ENCODE results near the gene UGGT2. TPM values are rescaled to one million over a fixed set of nuclear protein-coding genes. Genes with fewer than 3 reads are reported as not detected.

Gene UGGT2
- total RNA-seq, 4 donors from 2014 or later = 8.7 to 21.5 (median 13.6) TPM

- TF ChIP-seq CTCF (IDR thresholded peaks at IDR 0.05) (no peak), POLR2A (IDR thresholded peaks at IDR 0.05) (no peak)
- no peak overlapping the region for H3K4me3 ChIP-seq (ENCODE audit: low read depth, poor library complexity, severe bottlenecking)
- intact Hi-C loops (cut with DNase I; ENCODE audit: low total_unique reads) = no loop called here
- 68 to 69% methylated on average over 3 of the region's 3 CpGs for WGBS, 2 donors
- no peak for DNase-seq (ENCODE audit: low spot score in 2 of 2)
Measured at GRCh38 chr13:95926231-95926630, 127.0 kb downstream of the UGGT2 start.

DNA sequence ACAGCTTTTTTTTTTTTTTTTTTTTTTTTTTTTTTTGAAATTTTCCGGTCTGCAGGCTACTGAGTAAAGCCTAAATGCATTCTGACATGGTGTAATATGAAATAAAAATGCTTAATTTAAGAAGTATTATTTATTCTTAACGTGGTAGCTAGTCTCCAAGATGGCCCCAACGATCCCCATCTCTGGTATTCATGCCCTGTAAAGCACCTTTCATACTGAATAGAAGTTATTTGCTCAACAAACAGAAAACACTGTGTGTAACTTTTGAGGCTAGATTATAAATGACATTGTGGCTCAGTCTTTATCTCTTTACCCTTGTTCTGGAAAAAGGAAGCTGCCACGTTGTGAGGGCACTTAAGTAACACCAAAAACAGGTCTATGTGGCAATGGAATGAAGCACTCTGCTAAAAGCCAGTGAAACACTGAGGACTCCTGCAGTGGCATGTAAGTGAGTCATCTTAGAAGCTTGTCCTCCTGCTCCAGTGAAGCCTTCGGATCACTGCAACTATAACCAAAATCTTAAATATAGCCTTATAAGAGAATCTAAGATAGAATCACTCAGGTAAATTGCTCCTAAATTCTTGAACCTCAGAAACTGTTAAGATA is 128.7 kb downstream of the UGGT2 start:
- DNase-seq (ENCODE audit: low spot score in 2 of 2) = no peak
- TF ChIP-seq CTCF (IDR thresholded peaks at IDR 0.05) (no peak), POLR2A (IDR thresholded peaks at IDR 0.05) (no peak)
- intact Hi-C loops (cut with DNase I; ENCODE audit: low total_unique reads) = no loop called here
- 72 to 77% methylated on average over 5 of the region's 5 CpGs for WGBS, 2 donors
- no peak overlapping the region for H3K4me3 ChIP-seq (ENCODE audit: low read depth, poor library complexity, severe bottlenecking)

- intact Hi-C loops (cut with DNase I; ENCODE audit: low total_unique reads) = no loop called here
- DNase-seq (ENCODE audit: low spot score in 2 of 2) = no peak
- WGBS, 2 donors = 72 to 78% methylated on average over 2 of the region's 2 CpGs
- TF ChIP-seq CTCF (IDR thresholded peaks at IDR 0.05) (no peak), POLR2A (IDR thresholded peaks at IDR 0.05) (no peak)
- no peak overlapping the region for H3K4me3 ChIP-seq (ENCODE audit: low read depth, poor library complexity, severe bottlenecking)
Measured at GRCh38 chr13:95921485-95921884, 131.7 kb downstream of the UGGT2 start.

DNA sequence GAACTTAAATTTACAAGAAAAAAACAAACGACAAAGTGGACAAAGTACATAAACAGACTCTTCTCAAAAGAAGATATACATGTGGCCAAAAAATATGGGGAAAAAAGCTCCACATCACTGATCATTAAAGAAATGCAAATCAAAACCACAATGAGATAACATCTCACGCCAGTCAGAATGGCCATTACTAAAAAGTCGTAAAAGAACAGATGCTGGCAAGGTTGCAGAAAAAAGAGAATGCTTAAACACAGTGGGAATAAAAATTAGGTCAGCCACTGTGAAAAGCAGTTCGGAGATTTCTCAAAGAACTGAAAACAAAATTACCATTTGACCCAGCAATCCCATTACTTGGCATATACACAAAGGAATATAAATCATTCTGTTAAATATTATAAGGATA is 132.7 kb downstream of the UGGT2 start:
- H3K4me3 ChIP-seq (ENCODE audit: low read depth, poor library complexity, severe bottlenecking) = no peak overlapping the region
- WGBS, 2 donors = 75 to 87% methylated on average over 4 of the region's 4 CpGs
- TF ChIP-seq POLR2A (IDR thresholded peaks at IDR 0.05) (no peak), CTCF (IDR thresholded peaks at IDR 0.05) (no peak)
- intact Hi-C loops (cut with DNase I; ENCODE audit: low total_unique reads) = no loop called here
- DNase-seq (ENCODE audit: low spot score in 2 of 2) = no peak

- DNase-seq (ENCODE audit: low spot score in 2 of 2) = no peak
- intact Hi-C loops (cut with DNase I; ENCODE audit: low total_unique reads) = no loop called here
- WGBS, 2 donors = 70 to 87% methylated on average over 2 of the region's 2 CpGs
- no peak overlapping the region for H3K4me3 ChIP-seq (ENCODE audit: low read depth, poor library complexity, severe bottlenecking)
- TF ChIP-seq CTCF (IDR thresholded peaks at IDR 0.05) (no peak), POLR2A (IDR thresholded peaks at IDR 0.05) (no peak)
Measured at GRCh38 chr13:95918860-95919259, 134.3 kb downstream of the UGGT2 start.

GRCh38 chr13:95914991-95915501 is 138.2 kb downstream of the UGGT2 start:
- WGBS, 2 donors = 95 to 98% methylated on average over 2 of the region's 2 CpGs

More at GRCh38 chr13:95914991-95915501, 138.2 kb downstream of the UGGT2 start:
- TF ChIP-seq POLR2A (IDR thresholded peaks at IDR 0.05) (no peak), CTCF (IDR thresholded peaks at IDR 0.05) (no peak)
- DNase-seq (ENCODE audit: low spot score in 2 of 2) = no peak
- intact Hi-C loops (cut with DNase I; ENCODE audit: low total_unique reads) = no loop called here
- H3K4me3 ChIP-seq (ENCODE audit: low read depth, poor library complexity, severe bottlenecking) = no peak overlapping the region

Measured in lower leg skin (tissue), 4 donors.